ENCODE data around the gene B9D1. TPM values are rescaled to one million over a fixed set of nuclear protein-coding genes. Genes with fewer than 3 reads are reported as not detected.
"Not testable (repeated sequence)": the region's sequence is repeated elsewhere in the genome, so short reads cannot be mapped to it uniquely, and the experiment has no call there.

The B9D1 gene
- total and polyA plus RNA-seq, 11 donors, result 5.6 to 27.9 (median 10.7) TPM

- H3K27ac ChIP-seq, result no peak overlapping the region
- intact Hi-C loops (cut with DNase I), result no loop called here
- TF ChIP-seq, protein P1, sequence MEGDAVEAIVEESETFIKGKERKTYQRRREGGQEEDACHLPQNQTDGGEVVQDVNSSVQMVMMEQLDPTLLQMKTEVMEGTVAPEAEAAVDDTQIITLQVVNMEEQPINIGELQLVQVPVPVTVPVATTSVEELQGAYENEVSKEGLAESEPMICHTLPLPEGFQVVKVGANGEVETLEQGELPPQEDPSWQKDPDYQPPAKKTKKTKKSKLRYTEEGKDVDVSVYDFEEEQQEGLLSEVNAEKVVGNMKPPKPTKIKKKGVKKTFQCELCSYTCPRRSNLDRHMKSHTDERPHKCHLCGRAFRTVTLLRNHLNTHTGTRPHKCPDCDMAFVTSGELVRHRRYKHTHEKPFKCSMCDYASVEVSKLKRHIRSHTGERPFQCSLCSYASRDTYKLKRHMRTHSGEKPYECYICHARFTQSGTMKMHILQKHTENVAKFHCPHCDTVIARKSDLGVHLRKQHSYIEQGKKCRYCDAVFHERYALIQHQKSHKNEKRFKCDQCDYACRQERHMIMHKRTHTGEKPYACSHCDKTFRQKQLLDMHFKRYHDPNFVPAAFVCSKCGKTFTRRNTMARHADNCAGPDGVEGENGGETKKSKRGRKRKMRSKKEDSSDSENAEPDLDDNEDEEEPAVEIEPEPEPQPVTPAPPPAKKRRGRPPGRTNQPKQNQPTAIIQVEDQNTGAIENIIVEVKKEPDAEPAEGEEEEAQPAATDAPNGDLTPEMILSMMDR (IDR thresholded peaks at IDR 0.05), result no peak
- TF ChIP-seq POLR2A (IDR thresholded peaks at IDR 0.05), result no peak
- H3K27me3 ChIP-seq, result no peaks in the 10 kb centered on the region
- H3K4me1 ChIP-seq, result peaks cover 0 to 20% (median 12%) of the 10 kb centered on the region in 12 donors
- H3K36me3 ChIP-seq, result peaks cover 0 to 6% (median 0%) of the 10 kb centered on the region in 9 donors
- H3K4me3 ChIP-seq, result no peak overlapping the region
- no peaks in the 10 kb centered on the region for H3K9me3 ChIP-seq
- ATAC-seq (no peak), DNase-seq (no peak)
- WGBS, 4 donors, result 79 to 86% (median 84%) methylated on average over 7 of the region's 7 CpGs
These were observed 3.4 kb downstream of the B9D1 start for GRCh38 chr17:19359151-19359550.

- intact Hi-C loops (cut with DNase I), result no loop called here
- no peaks in the 10 kb centered on the region for H3K27me3 ChIP-seq
- WGBS, 4 donors, result 87 to 89% (median 89%) methylated on average over 7 of the region's 7 CpGs
- peaks cover 0 to 13% (median 6%) of the 10 kb centered on the region in 12 donors for H3K4me1 ChIP-seq
- no peak for ATAC-seq
- no peak overlapping the region for H3K27ac ChIP-seq
- peak in 2 of 5 donors; percentile 10 to 18 for DNase-seq
- no peak overlapping the region for H3K4me3 ChIP-seq
- H3K36me3 ChIP-seq, result peaks cover 0 to 6% (median 0%) of the 10 kb centered on the region in 9 donors
- TF ChIP-seq, protein P1 (IDR thresholded peaks at IDR 0.05), result no peak
- TF ChIP-seq POLR2A (IDR thresholded peaks at IDR 0.05), result no peak
- H3K9me3 ChIP-seq, result no peaks in the 10 kb centered on the region
These were observed 4.8 kb downstream of the B9D1 start for GRCh38 chr17:19357761-19358160.

- Histone ChIP-seq H3K27ac (no peak overlapping the region), H3K36me3 (peaks cover 0 to 6% (median 0%) of the 10 kb centered on the region in 9 donors), H3K4me3 (no peak overlapping the region), H3K4me1 (peaks cover 0 to 13% (median 6%) of the 10 kb centered on the region in 12 donors), H3K27me3 (no peaks in the 10 kb centered on the region), H3K9me3 (no peaks in the 10 kb centered on the region)
- TF ChIP-seq, protein P1 (IDR thresholded peaks at IDR 0.05), result no peak
- TF ChIP-seq POLR2A (IDR thresholded peaks at IDR 0.05), result no peak
- 86 to 93% (median 91%) methylated on average over 7 of the region's 7 CpGs for WGBS, 4 donors
- ATAC-seq (no peak), DNase-seq (no peak)
- intact Hi-C loops (cut with DNase I), result no loop called here
These were observed 5.2 kb downstream of the B9D1 start for GRCh38 chr17:19357351-19357750.

DNA sequence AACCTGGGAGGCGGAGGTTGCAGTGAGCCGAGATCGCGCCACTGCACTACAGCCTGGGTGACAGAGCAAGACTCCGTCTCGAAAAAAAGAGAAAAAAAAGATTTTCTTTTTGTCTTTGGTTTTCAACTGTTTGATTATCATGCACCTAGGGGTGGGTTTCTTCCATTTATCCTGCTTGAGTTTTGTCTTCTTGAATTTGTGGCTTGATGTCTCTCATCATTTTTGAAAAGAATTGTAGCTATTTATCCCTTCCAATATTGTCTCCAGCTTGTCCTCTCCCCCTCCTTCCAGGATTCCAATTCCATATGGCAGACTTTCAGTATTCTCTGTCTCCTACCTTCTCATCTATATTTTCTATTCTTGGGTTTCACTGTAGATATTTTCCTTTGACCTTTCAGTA lies 7.8 kb downstream of the B9D1 start:
- WGBS, 4 donors, result 81 to 95% (median 87%) methylated on average over 6 of the region's 6 CpGs
- Histone ChIP-seq H3K4me1 (no peaks in the 10 kb centered on the region), H3K36me3 (peaks cover 0 to 6% (median 0%) of the 10 kb centered on the region in 9 donors), H3K9me3 (no peaks in the 10 kb centered on the region), H3K27ac (no peak overlapping the region), H3K4me3 (no peak overlapping the region), H3K27me3 (no peaks in the 10 kb centered on the region)
- no peak for ATAC-seq
- DNase-seq, result no peak
- TF ChIP-seq, protein P1 (IDR thresholded peaks at IDR 0.05), result no peak
- TF ChIP-seq POLR2A (IDR thresholded peaks at IDR 0.05), result no peak
- intact Hi-C loops (cut with DNase I), result no loop called here

GRCh38 chr17:19353401-19353800 lies 9.1 kb downstream of the B9D1 start:
- H3K4me1 ChIP-seq; intact Hi-C loops (cut with DNase I); H3K27ac ChIP-seq; DNase-seq; H3K4me3 ChIP-seq; ATAC-seq; H3K9me3 ChIP-seq; H3K27me3 ChIP-seq; H3K36me3 ChIP-seq: not testable (repeated sequence)
- WGBS, 4 donors, result 94 to 97% (median 95%) methylated on average over 11 of the region's 11 CpGs

All from heart left ventricle (tissue), 16 donors.